BJ (cell line): ENCODE data around the gene AJAP1. TPM values are rescaled to one million over a fixed set of nuclear protein-coding genes. Genes with fewer than 3 reads are reported as not detected.

Experiments
- CTCF ChIA-PET: fragments of 350-600 bp; formaldehyde crosslinking; extraction: SDS; loops from one replicate; lab custom pipeline; 2021; ENCODE audit warnings: antibody characterized with exemption, inconsistent platforms; lab: Yijun Ruan, JAX
- POLR2A ChIA-PET: fragments of 300-600 bp; sonication (Branson Sonifier 250); formaldehyde crosslinking; extraction: SDS; loops from one replicate; lab custom pipeline; 2021; ENCODE audit warnings: antibody characterized with exemption; lab: Charles Lee
- DNase-seq: peaks from one replicate; pipeline ENCODE4 v3.0.0-alpha.2; 2011; ENCODE audit warnings: low read depth
- H3K27me3 ChIP-seq: 2 replicates; pipeline ENCODE4 v1.6.0; 2011; ENCODE audit warnings: low read length; ENCODE audit not compliant: control insufficient read depth, insufficient read depth
- H3K36me3 ChIP-seq: 2 replicates; pipeline ENCODE4 v1.5.1; 2011; ENCODE audit warnings: low read length; ENCODE audit not compliant: control insufficient read depth, insufficient read depth
- H3K4me3 ChIP-seq: 2 replicates; pipeline ENCODE4 v1.5.1; 2011; ENCODE audit warnings: low read depth, mild to moderate bottlenecking, control low read depth, low read length
- polyA plus RNA-seq: library from polyadenylated mRNA; depleted of rRNA; stranded (reverse); fragments of >200 nt; gene quantifications from 2 replicates; pipeline ENCODE4 v1.2.3, GENCODE V29; 2011
- TF ChIP-seq, protein P1 (sequence below): IDR thresholded peaks from 2 replicates; pipeline ENCODE4 v1.5.1; 2011; ENCODE audit warnings: low read depth, mild to moderate bottlenecking, control low read depth, inconsistent platforms, low read length, moderate library complexity; ENCODE audit not compliant: insufficient read depth

The AJAP1 gene
- polyA plus RNA-seq, 1 experiment = 0.80 TPM

DNA sequence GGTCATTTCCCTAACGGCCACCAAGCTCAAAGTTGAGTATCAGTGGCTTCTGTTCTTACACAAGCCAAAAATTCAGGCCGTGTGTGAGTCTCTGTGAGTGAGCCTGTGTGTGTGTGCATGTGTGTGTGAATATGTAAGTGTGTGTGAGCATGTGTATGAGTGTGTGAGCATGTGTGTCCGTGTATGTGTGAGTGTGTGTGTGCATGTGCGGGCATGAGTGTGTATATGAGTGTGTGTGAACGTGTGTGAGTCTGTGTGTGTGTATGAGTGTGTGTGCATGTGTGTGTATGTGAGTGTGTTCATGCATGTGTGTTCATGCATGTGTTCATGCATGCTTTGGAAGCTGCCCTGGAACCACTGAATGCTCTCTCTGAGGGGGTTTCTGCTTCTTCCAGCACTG is 105.7 kb downstream of the AJAP1 start:
- CTCF ChIA-PET = no interaction called here
- H3K4me3 ChIP-seq = no peak overlapping the region
- DNase-seq = no peak
- H3K27me3 ChIP-seq = no peaks in the 10 kb centered on the region
- H3K36me3 ChIP-seq = no peaks in the 10 kb centered on the region
- POLR2A ChIA-PET = no interaction called here
- TF ChIP-seq, protein P1, sequence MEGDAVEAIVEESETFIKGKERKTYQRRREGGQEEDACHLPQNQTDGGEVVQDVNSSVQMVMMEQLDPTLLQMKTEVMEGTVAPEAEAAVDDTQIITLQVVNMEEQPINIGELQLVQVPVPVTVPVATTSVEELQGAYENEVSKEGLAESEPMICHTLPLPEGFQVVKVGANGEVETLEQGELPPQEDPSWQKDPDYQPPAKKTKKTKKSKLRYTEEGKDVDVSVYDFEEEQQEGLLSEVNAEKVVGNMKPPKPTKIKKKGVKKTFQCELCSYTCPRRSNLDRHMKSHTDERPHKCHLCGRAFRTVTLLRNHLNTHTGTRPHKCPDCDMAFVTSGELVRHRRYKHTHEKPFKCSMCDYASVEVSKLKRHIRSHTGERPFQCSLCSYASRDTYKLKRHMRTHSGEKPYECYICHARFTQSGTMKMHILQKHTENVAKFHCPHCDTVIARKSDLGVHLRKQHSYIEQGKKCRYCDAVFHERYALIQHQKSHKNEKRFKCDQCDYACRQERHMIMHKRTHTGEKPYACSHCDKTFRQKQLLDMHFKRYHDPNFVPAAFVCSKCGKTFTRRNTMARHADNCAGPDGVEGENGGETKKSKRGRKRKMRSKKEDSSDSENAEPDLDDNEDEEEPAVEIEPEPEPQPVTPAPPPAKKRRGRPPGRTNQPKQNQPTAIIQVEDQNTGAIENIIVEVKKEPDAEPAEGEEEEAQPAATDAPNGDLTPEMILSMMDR = no peak

DNA sequence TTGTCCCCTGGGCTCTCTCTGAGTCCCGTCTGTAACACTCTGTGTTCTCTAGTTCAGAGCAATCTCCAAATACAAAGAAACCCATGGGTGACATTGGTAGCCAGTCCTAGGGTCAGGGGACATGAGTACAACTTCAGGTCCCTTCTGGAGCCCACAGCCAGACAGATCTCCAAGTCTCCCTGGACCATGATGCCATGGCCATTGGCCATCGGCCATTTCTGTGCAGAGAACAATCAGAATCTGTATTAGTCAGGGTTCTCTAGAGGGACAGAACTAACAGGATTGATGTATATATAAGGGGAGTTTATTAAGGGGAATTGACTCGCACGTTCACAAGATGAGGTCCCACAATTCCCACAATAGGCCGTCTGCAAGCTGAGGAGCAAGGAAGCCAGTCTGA is 106.9 kb downstream of the AJAP1 start:
- no peak for DNase-seq
- H3K27me3 ChIP-seq = no peaks in the 10 kb centered on the region
- H3K4me3 ChIP-seq = no peak overlapping the region
- TF ChIP-seq, protein P1 = no peak
- ChIA-PET CTCF (no interaction called here), POLR2A (no interaction called here)
- H3K36me3 ChIP-seq = no peaks in the 10 kb centered on the region

GRCh38 chr1:4762146-4762545 is 107.7 kb downstream of the AJAP1 start:
- no peak for DNase-seq
- POLR2A ChIA-PET = no interaction called here
- no peaks in the 10 kb centered on the region for H3K36me3 ChIP-seq
- no peak overlapping the region for H3K4me3 ChIP-seq
- TF ChIP-seq, protein P1 = no peak
- CTCF ChIA-PET = no interaction called here
- no peaks in the 10 kb centered on the region for H3K27me3 ChIP-seq

DNA sequence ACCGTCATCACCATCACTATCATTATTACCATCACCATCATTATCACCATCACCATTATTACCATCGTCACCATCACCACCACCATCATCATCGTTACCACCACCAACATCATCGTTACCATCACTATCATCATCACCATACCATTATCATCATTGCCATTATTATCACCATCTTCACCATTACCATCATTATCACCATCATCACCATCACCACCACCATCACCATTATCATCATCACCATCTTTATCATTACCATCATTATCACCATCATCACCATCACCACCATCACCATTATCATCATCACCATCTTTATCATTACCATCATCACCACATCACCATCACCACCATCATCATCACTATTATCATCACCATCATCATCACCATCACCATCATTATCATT is 112.9 kb downstream of the AJAP1 start:
- POLR2A ChIA-PET = no interaction called here
- CTCF ChIA-PET = no interaction called here

GRCh38 chr1:4768553-4768952 is 114.1 kb downstream of the AJAP1 start:
- no peak for DNase-seq
- Histone ChIP-seq H3K4me3 (no peak overlapping the region), H3K36me3 (no peaks in the 10 kb centered on the region), H3K27me3 (no peaks in the 10 kb centered on the region)
- ChIA-PET POLR2A (interaction anchor here (0.6 kb wide), 1 partner anchor 90 kb away, joined by 5 read pairs; no protein-coding TSS in a partner anchor), CTCF (no interaction called here)
- TF ChIP-seq, protein P1 = no peak

More for the DNA sequence above, 112.9 kb downstream of the AJAP1 start:
- H3K4me3 ChIP-seq = no peak overlapping the region
- no peak for DNase-seq
- no peaks in the 10 kb centered on the region for H3K36me3 ChIP-seq
- TF ChIP-seq, protein P1 = no peak
- no peaks in the 10 kb centered on the region for H3K27me3 ChIP-seq
